Activated naive CD8-positive, alpha-beta T cell treated with anti-CD3 and anti-CD28 coated beads, Interleukin-2, amount 50 U/mL, for 16 hours (primary cell): Measurements from ENCODE around the gene MMP10.

Experiments
- DNase-seq: peaks from one replicate; pipeline ENCODE4 v3.0.0-alpha.2; 2020; ENCODE audit warnings: low read depth, low spot score

MMP10 gene

GRCh38 chr11:102729849-102730815, 50.3 kb downstream of the MMP10 start:
- no peak for DNase-seq

DNA sequence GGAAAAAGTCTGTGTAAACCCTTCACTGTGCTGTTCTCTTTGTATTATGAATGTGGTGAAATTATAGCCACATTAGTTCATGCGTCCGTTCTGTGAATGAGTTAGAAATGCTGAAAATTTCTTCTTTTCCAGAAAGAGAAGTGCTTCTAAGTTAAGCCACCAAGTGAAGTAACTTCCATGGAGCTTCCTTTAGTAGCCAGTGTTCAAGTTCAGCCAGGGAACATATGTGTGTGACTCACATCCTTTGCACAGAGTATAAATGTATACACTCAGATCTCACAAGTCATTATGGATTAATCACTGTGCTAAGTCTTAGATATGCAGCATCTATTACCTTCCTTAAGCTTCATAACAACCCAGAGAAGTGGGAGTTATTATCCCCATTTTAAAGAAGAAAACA, 52.5 kb downstream of the MMP10 start:
- DNase-seq, result no peak

- DNase-seq, result no peak
Observed at GRCh38 chr11:102724904-102725500, 55.4 kb downstream of the MMP10 start, which contains the start of gene MMP8. MMP8 (minus strand) TSS chr11:102724954; CDS start chr11:102724855, 99 bp downstream.

GRCh38 chr11:102722821-102723220, 57.6 kb downstream of the MMP10 start:
- no peak for DNase-seq
